Right atrium auricular region (tissue), 2 donors: ENCODE results near the gene FNDC1. TPM values are rescaled to one million over a fixed set of nuclear protein-coding genes. Genes with fewer than 3 reads are reported as not detected.

Source experiments
- DNase-seq: peaks from one replicate; pipeline ENCODE4 v3.0.0-alpha.2; 2019; ENCODE audit warnings: low spot score
- H3K27ac ChIP-seq, 2 donors: fragments of 200-600 bp; sonication (generic); 1 replicate in 1 of 2; 2 replicates in 1 of 2; pipeline ENCODE4 v1.5.1; 2016 to 2019
- H3K27me3 ChIP-seq, 2 donors: fragments of 200-600 bp; sonication (generic); one replicate each; pipeline versions ENCODE4 v1.5.1 to v1.6.0; 2017 to 2019
- H3K36me3 ChIP-seq: fragments of 200-600 bp; sonication (generic); one replicate; pipeline ENCODE4 v1.5.1; 2016
- H3K4me1 ChIP-seq, 2 donors: fragments of 200-600 bp; sonication (generic); one replicate each; pipeline versions ENCODE4 v1.5.1 to v1.6.0; 2017 to 2019
- H3K4me3 ChIP-seq, 2 donors: fragments of 200-600 bp; sonication (generic); 1 replicate in 1 of 2; 2 replicates in 1 of 2; pipeline ENCODE4 v1.5.1; 2017 to 2019; ENCODE audit warnings: mild to moderate bottlenecking in 1 of 2, moderate library complexity in 1 of 2
- H3K9me3 ChIP-seq, 2 donors: fragments of 200-600 bp; sonication (generic); one replicate each; pipeline ENCODE4 v1.5.1; 2019
- CTCF ChIP-seq, 2 donors: fragments of 200-600 bp; sonication (generic); IDR thresholded peaks; one replicate each; pipeline ENCODE4 v1.5.1; 2019; ENCODE audit warnings: antibody characterized with exemption in 2 of 2
- total RNA-seq, 2 donors: library from RNA; depleted of rRNA; stranded (reverse); fragments of >200 nt; gene quantifications; one replicate each; pipeline ENCODE4 v1.1.0, GENCODE V29; 2016

Gene FNDC1
- total RNA-seq, 2 donors from 2014 or later = 0.16 to 1.8 TPM

- DNase-seq = no peak
- H3K36me3 ChIP-seq = no peaks in the 10 kb centered on the region
- H3K27me3 ChIP-seq = no peaks in the 10 kb centered on the region
- no peak overlapping the region for H3K4me3 ChIP-seq
- no peaks in the 10 kb centered on the region for H3K4me1 ChIP-seq
- H3K9me3 ChIP-seq = peaks cover 0 to 3% of the 10 kb centered on the region in 2 donors
- TF ChIP-seq CTCF (IDR thresholded peaks at IDR 0.05) = no peak
- H3K27ac ChIP-seq = no peak overlapping the region
These were observed 129.6 kb downstream of the FNDC1 start for GRCh38 chr6:159298840-159299239.

- Histone ChIP-seq H3K27me3 (no peaks in the 10 kb centered on the region), H3K9me3 (no peaks in the 10 kb centered on the region), H3K4me3 (no peak overlapping the region), H3K27ac (no peak overlapping the region), H3K36me3 (no peaks in the 10 kb centered on the region), H3K4me1 (no peaks in the 10 kb centered on the region)
- no peak for TF ChIP-seq CTCF (IDR thresholded peaks at IDR 0.05)
- DNase-seq = no peak
These were observed 130.4 kb downstream of the FNDC1 start for GRCh38 chr6:159299566-159299965.

GRCh38 chr6:159301277-159301676 is 132.1 kb downstream of the FNDC1 start:
- no peak for TF ChIP-seq CTCF (IDR thresholded peaks at IDR 0.05)
- Histone ChIP-seq H3K4me1 (no peaks in the 10 kb centered on the region), H3K4me3 (no peak overlapping the region), H3K9me3 (no peaks in the 10 kb centered on the region), H3K27ac (no peak overlapping the region), H3K36me3 (no peaks in the 10 kb centered on the region), H3K27me3 (no peaks in the 10 kb centered on the region)
- DNase-seq = no peak

GRCh38 chr6:159301810-159302593 is 132.8 kb downstream of the FNDC1 start:
- no peak for TF ChIP-seq CTCF (IDR thresholded peaks at IDR 0.05)
- no peaks in the 10 kb centered on the region for H3K27me3 ChIP-seq
- H3K9me3 ChIP-seq = no peaks in the 10 kb centered on the region
- H3K36me3 ChIP-seq = no peaks in the 10 kb centered on the region
- no peak for DNase-seq
- no peak overlapping the region for H3K4me3 ChIP-seq
- no peak overlapping the region for H3K27ac ChIP-seq
- H3K4me1 ChIP-seq = no peaks in the 10 kb centered on the region

GRCh38 chr6:159302594-159302992 is 133.4 kb downstream of the FNDC1 start:
- DNase-seq = no peak
- no peak for TF ChIP-seq CTCF (IDR thresholded peaks at IDR 0.05)

DNA sequence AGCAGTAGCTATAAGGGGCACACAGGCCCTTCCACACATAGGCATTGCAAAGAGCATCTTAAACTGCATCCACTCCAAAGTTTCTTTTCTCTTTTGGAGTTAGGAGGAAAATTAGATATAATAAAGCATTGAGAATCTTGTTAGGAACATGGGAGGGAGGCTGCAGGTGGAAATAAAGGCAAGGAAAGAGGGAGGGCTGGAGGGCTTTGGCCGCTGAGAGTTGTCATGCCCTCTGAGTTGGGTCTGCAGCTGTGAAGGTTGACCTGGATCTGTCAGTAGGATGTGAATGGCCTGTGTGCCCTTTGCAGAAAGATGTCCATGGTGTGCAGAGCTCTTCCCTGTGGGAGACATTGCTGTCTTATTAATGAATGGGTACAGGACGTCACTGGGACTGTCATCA is 134.0 kb downstream of the FNDC1 start:
- no peak for DNase-seq
- H3K27me3 ChIP-seq = no peaks in the 10 kb centered on the region
- no peaks in the 10 kb centered on the region for H3K9me3 ChIP-seq
- H3K36me3 ChIP-seq = no peaks in the 10 kb centered on the region
- no peak overlapping the region for H3K27ac ChIP-seq
- H3K4me1 ChIP-seq = no peaks in the 10 kb centered on the region
- TF ChIP-seq CTCF (IDR thresholded peaks at IDR 0.05) = no peak
- H3K4me3 ChIP-seq = no peak overlapping the region

More at GRCh38 chr6:159302594-159302992, 133.4 kb downstream of the FNDC1 start:
- Histone ChIP-seq H3K4me1 (no peaks in the 10 kb centered on the region), H3K27me3 (no peaks in the 10 kb centered on the region), H3K9me3 (no peaks in the 10 kb centered on the region), H3K27ac (no peak overlapping the region), H3K36me3 (no peaks in the 10 kb centered on the region), H3K4me3 (no peak overlapping the region)
